DMS153 treated with DMSO at 0.1 percent for 48 hours (cell line): Measurements from ENCODE around the gene ITGA2B.
A peak's percentile ranks its signal among the peaks of the same experiment; 100 is the strongest.
"Not testable (repeated sequence)": the region's sequence is repeated elsewhere in the genome, so short reads cannot be mapped to it uniquely, and the experiment has no call there.

ENCODE experiments used
- DNase-seq: peaks from one replicate; lab custom pipeline; 2025; ENCODE audit not compliant: unreplicated experiment; lab: John Stamatoyannopoulos, UW

ITGA2B gene

DNA sequence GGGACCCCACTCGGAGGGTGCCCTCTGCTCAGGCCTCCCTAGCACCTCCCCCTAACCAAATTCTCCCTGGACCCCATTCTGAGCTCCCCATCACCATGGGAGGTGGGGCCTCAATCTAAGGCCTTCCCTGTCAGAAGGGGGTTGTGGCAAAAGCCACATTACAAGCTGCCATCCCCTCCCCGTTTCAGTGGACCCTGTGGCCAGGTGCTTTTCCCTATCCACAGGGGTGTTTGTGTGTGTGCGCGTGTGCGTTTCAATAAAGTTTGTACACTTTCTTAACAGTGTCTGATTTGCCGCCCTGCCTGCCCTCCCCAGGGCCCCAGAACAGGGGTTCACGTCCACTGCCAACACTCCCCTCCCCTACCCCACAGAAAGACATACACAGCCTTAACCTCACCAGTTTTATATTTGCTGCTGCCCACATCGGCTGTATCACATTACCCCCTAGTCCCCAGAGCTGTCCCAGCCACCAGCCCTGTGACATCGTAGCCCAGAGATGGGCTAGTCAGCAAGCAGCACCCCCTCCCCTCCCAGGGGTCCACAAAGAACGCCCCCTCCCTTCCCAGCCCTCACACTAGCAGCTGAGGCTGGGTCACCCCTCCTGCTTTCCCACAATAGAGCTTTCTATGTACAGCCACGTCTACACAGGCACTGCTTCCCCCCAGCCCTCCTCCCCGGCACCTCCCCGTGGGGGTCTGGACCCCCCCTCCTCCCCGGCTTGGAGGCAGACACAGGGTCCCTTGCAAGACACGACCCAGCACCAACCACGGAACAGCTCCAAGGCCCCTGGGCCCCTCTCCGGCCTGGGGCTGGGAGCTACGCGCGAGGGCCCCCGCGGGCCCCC lies 36.4 kb downstream of the ITGA2B start:
- no peak for DNase-seq

DNA sequence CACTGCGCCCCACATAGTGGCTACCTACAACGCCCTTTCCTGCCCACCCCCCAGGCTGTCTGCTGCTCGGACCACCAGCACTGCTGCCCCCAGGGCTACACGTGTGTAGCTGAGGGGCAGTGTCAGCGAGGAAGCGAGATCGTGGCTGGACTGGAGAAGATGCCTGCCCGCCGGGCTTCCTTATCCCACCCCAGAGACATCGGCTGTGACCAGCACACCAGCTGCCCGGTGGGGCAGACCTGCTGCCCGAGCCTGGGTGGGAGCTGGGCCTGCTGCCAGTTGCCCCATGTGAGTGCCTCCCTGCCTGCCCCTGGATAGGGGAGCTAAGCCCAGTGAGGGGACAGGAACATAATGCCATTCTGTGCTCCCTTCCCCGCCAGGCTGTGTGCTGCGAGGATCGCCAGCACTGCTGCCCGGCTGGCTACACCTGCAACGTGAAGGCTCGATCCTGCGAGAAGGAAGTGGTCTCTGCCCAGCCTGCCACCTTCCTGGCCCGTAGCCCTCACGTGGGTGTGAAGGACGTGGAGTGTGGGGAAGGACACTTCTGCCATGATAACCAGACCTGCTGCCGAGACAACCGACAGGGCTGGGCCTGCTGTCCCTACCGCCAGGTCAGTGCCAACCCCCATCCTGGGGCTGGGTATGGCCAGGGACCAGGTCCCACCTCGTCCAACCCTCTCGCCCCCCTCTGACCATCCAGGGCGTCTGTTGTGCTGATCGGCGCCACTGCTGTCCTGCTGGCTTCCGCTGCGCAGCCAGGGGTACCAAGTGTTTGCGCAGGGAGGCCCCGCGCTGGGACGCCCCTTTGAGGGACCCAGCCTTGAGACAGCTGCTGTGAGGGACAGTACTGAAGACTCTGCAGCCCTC lies 37.3 kb downstream of the ITGA2B start:
- DNase-seq, result no peak

GRCh38 chr17:44351464-44351863 lies 38.0 kb downstream of the ITGA2B start:
- DNase-seq, result no peak

DNA sequence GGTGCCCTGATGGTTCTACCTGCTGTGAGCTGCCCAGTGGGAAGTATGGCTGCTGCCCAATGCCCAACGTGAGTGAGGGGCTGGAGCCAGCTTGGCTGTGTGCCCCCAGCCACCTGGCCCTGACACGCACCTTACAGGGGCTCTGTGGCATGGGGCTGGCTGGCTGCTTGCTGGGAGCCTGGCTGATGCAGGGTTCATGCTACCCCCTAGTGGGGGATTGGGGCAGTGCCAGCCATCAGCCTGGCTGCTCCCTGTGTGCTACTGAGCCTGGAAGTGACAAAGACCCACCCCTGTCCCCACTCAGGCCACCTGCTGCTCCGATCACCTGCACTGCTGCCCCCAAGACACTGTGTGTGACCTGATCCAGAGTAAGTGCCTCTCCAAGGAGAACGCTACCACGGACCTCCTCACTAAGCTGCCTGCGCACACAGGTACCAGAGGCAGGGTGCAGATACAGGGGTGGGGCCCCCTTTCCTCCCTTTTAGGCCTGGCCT lies 38.7 kb downstream of the ITGA2B start:
- peak; percentile 28 for DNase-seq

DNA sequence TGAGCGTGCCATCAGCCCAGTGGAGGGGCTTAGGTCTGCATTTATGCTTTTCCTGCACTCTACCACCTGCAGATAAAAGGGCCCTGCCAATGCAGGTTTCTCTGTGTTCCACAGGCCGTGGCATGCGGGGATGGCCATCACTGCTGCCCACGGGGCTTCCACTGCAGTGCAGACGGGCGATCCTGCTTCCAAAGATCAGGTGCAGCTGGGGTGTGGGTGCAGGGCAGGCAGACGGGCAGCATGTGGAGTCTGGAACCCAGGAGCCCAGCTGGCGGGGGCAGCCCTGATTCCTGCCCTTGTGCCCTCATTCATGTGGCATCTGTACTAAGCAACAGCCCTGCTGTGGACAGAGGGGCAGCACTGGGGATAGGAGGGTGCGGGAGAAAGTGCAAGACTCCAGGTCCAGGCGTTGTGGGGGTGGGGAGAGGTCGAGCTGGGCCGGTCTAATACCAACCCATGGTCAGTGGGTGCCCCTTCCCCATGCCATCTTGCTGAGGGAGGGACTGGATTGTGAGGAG lies 39.8 kb downstream of the ITGA2B start:
- no peak for DNase-seq

GRCh38 chr17:44348988-44349364 lies 40.5 kb downstream of the ITGA2B start:
- no peak for DNase-seq

DNA sequence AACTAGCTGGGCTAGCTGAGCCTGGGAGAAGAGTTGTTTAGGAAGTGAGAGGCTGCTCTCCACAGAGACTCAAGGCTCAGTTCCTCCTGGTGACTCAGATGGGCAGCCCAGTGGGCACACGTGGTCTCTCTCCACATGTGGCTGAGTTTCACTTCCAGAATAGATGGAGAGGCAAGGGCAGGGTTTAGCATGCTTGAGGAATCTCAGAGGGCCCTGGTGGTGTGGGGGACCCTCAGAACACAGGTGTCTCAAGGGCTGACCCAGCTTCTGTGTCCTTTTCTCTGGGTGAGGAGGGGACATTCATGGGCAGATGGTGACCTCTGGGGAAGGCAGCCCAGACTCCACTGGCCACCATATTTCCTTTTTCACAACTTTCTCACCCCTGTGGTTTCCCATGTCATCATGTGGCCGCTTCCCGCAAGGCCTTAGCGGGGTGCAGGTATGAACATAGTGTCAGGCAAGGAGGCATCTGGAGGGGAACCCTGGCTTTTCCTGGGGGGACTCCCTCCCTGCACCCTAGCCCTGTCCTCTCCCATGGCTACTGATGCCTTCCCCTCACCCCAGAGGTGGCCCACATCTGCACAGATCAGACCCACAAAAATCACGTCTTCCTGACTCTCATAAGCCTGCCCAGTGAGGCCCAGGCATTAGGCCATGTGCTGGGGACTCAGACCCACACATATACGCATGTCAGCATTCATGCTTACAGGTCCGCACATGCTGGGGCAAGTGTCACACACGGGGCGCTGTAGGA lies 41.0 kb downstream of the ITGA2B start:
- DNase-seq, result no peak

- DNase-seq, result not testable (repeated sequence)
Measured at GRCh38 chr17:44347206-44348055, 42.0 kb downstream of the ITGA2B start.

DNA sequence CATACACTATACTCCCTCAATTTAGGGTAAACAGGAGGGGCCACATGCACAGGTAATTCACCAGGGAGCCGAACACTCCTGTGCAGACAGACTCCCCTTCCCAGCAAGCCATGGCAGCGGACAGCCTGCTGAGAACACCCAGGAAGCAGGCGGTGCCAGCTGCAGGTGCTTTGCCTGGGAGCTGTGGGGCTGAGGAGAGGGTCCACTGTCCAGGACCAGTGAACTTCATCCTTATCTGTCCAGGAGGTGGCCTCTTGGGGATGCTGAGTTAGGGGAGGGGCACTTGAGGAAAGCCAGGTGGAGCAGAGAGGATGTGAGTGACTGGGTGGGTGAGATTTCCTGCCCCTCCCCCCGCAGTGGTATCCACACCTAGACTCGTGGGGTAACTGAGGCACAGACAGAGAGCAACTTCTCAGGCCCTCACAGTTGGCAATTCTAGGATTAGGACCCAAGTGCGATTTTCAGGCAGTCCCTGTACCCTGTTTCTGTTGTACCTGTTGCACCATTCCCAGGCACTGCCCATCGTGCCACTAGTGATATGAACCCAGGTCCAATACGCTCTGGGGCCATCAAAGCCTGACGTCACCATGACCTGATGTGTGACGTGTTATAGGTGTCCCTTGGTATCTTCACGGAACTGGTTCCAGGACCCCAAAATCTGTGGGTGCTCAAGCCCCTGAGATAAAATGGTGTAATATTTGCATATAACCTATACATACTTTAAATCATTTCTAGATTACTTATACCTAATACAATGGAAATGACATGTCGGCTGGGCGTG lies 43.2 kb downstream of the ITGA2B start:
- no peak for DNase-seq

DNA sequence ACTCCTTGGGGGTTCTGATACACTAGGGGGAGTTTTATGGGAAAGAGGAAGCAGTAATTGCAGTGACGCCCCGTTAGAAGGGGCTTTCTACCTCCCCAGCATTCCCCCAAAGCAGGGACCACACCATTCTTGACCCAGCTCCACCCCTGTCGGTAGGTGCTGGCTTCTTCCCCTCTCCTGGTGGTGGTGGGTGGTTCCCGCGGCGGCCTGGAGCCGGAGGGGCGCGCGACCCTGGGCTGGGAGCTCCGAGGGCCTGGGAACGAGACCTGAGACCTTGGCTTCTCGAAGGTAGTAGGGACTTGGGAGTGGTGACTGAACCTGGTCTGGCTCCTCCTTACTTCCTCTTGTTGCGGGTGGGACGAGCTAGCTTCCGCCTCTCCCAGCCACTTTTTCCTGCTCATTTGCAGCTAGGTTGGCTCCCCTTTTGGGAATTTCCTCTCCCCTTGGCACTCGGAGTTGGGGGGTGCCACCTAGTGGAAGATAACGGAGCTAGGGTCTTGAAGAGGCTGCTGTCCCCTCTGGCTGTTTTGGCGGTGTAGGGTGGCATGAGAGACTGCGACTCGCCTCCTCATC lies 43.9 kb downstream of the ITGA2B start:
- peak; percentile 17 for DNase-seq

DNA sequence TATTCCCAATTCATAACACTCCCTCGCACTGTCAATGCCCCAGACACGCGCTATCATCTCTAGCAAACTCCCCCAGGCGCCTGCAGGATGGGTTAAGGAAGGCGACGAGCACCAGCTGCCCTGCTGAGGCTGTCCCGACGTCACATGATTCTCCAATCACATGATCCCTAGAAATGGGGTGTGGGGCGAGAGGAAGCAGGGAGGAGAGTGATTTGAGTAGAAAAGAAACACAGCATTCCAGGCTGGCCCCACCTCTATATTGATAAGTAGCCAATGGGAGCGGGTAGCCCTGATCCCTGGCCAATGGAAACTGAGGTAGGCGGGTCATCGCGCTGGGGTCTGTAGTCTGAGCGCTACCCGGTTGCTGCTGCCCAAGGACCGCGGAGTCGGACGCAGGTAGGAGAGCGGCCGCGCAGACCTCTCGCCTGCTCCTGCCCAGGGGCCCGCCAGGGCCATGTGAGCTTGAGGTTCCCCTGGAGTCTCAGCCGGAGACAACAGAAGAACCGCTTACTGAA lies 44.5 kb downstream of the ITGA2B start, which contains the start of gene GRN:
GRN (plus strand) TSS at position 364 of the 515 bp plus-strand sequence. CDS start 3,863 bp downstream, outside the sequence.
- DNase-seq, result peak; percentile 97

- DNase-seq, result no peak
Measured at GRCh38 chr17:44343510-44344209, 45.8 kb downstream of the ITGA2B start.

GRCh38 chr17:44340553-44340952 lies 48.9 kb downstream of the ITGA2B start:
- DNase-seq, result not testable (repeated sequence)

DNA sequence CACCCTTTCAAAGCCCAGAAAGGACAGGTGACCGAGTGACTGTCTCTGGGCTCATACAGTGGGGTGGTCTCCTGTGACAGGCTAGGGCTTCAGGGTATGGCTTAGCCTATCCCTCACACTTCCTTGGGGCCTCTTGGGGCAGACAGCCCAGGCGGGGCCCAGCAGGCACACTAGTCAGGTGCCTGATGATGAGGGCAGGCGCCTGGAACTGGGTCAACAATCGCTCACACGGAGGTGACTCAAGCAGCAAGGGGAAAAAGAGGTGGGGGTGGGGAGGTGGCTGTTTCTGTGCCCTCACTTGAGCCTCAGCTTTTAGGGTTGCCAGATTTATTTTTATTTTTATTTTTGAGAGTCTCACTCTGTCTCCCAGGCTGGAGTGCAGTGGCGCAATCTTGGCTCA lies 50.7 kb downstream of the ITGA2B start:
- DNase-seq, result no peak

- no peak for DNase-seq
Measured at GRCh38 chr17:44335968-44336367, 53.5 kb downstream of the ITGA2B start.

GRCh38 chr17:44335564-44335963 lies 53.9 kb downstream of the ITGA2B start:
- DNase-seq, result no peak

DNA sequence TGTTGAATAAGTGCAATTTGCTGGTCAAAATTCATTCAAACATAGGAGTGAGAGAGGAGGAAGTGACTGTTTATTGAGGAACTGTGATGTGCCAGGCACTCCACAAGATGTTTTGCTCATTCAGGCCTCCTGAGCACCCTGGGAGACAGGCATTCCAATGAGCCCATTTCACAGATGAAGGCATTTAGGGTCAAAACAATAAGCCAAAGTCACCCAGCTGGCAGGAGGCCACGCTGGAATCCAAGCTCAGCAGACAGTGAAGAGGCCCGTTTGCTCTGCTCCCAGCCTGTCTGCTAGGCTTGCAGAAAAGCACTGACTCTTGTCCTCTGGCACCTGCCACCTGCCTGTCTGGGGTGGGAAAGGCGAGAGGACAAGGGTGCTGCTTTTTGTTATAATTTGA lies 54.7 kb downstream of the ITGA2B start:
- DNase-seq, result no peak

DNA sequence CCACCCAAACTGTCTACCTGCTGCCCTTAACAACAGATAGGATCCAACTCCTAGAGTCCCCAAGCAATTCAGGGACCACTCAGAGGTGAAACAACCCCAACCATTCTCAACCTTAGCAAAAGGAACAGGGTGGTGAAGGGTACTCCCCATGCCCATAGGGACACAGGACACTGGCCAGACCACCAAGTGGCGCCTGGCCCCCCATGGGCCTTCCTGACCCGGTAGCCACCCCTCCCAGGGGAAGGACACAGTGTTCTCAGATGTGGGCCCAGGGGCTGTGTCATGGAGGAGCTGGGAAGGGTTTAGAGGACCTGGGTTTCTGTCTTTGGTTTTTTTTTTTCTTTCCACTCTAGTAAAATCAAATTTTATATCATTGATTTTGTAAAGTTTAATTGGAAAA lies 55.1 kb downstream of the ITGA2B start:
- no peak for DNase-seq
